SK-N-SH (cell line): ENCODE results near the gene ZSCAN25. TPM values are rescaled to one million over a fixed set of nuclear protein-coding genes. Genes with fewer than 3 reads are reported as not detected.

Experiments used
- CTCF ChIA-PET: fragments of 300-600, 350-600 bp; formaldehyde crosslinking; extraction: SDS; loops from one replicate; lab custom pipeline; 2021; lab: Yijun Ruan, JAX
- POLR2A ChIA-PET: fragments of 350-600 bp; sonication (Branson Sonifier 250); formaldehyde crosslinking; extraction: SDS; loops from one replicate; lab custom pipeline; 2020; ENCODE audit warnings: antibody characterized with exemption, inconsistent platforms; lab: Yijun Ruan, JAX
- DNase-seq: peaks from one replicate; pipeline ENCODE4 v3.0.0; 2012
- H2AFZ ChIP-seq: fragments of 200-600 bp; sonication (generic); 2 replicates; pipeline ENCODE4 v1.8.1; 2016; ENCODE audit warnings: antibody characterized with exemption, mild to moderate bottlenecking, low read depth
- H3F3A ChIP-seq: fragments of 200-600 bp; sonication (generic); replicated peaks from 2 replicates; pipeline ENCODE3; 2016; ENCODE audit warnings: antibody characterized with exemption, mild to moderate bottlenecking; ENCODE audit not compliant: insufficient read depth
- H3K27ac ChIP-seq, 2 experiments: fragments of 200-500 bp in 1 of 2; fragments of 200-600 bp in 1 of 2; sonication (Bioruptor generic) in 1 of 2; sonication (generic), shearing (Covaris generic) in 1 of 2; 2 replicates each; pipeline versions ENCODE4 v1.5.1 to v1.6.1; 2014 to 2016; ENCODE audit warnings: low read depth in 2 of 2, inconsistent platforms in 1 of 2, low read length in 1 of 2, mild to moderate bottlenecking in 1 of 2, mixed read lengths in 1 of 2
- H3K27me3 ChIP-seq: fragments of 200-600 bp; sonication (generic), shearing (Covaris generic); 2 replicates; pipeline ENCODE4 v1.6.1; 2016; ENCODE audit warnings: mixed run types; ENCODE audit not compliant: insufficient read depth
- H3K36me3 ChIP-seq, 2 experiments: fragments of 200-500 bp in 1 of 2; fragments of 200-600 bp in 1 of 2; sonication (Bioruptor generic) in 1 of 2; sonication (generic) in 1 of 2; replicated peaks in 1 of 2; 2 replicates each; pipeline versions ENCODE3 to v1.5.1; 2014 to 2016; ENCODE audit warnings: low read length in 1 of 2, mild to moderate bottlenecking in 1 of 2; ENCODE audit not compliant: insufficient read depth in 2 of 2, control insufficient read depth in 1 of 2
- H3K4me1 ChIP-seq, 2 experiments: fragments of 200-500 bp in 1 of 2; fragments of 200-600 bp in 1 of 2; sonication (Bioruptor generic) in 1 of 2; sonication (generic), shearing (Covaris generic) in 1 of 2; 2 replicates each; pipeline versions ENCODE4 v1.5.1 to v1.6.1; 2014 to 2016; ENCODE audit warnings: low read depth in 1 of 2, low read length in 1 of 2, mixed run types in 1 of 2; ENCODE audit not compliant: insufficient read depth in 2 of 2, control insufficient read depth in 1 of 2
- H3K4me2 ChIP-seq: fragments of 200-600 bp; sonication (generic), shearing (Covaris generic); 2 replicates; pipeline ENCODE4 v1.6.1; 2017; ENCODE audit warnings: mixed run types
- H3K4me3 ChIP-seq, 2 experiments: fragments of 200-500 bp in 1 of 2; fragments of 200-600 bp in 1 of 2; sonication (Bioruptor generic) in 1 of 2; sonication (generic), shearing (Covaris generic) in 1 of 2; 2 replicates each; pipeline versions ENCODE4 v1.5.1 to v1.8.1; 2014 to 2016; ENCODE audit warnings: low read depth in 2 of 2, inconsistent platforms in 1 of 2, low read length in 1 of 2, mild to moderate bottlenecking in 1 of 2, mixed read lengths in 1 of 2, moderate library complexity in 1 of 2
- H3K79me2 ChIP-seq: fragments of 200-600 bp; sonication (generic); 2 replicates; pipeline ENCODE4 v1.8.1; 2017; ENCODE audit warnings: mild to moderate bottlenecking; ENCODE audit not compliant: insufficient read depth
- H3K9ac ChIP-seq: fragments of 200-600 bp; sonication (generic); 2 replicates; pipeline ENCODE4 v1.6.1; 2017; ENCODE audit warnings: mixed run types
- H3K9me2 ChIP-seq: fragments of 200-600 bp; sonication (generic); 2 replicates; pipeline ENCODE4 v1.6.1; 2017; ENCODE audit warnings: mixed run types
- H3K9me3 ChIP-seq: fragments of 200-600 bp; sonication (generic); 2 replicates; pipeline ENCODE4 v1.6.1; 2017; ENCODE audit warnings: mixed run types, mild to moderate bottlenecking, moderate library complexity
- H4K20me1 ChIP-seq: fragments of 200-600 bp; sonication (generic); 2 replicates; pipeline ENCODE4 v1.6.1; 2017; ENCODE audit warnings: mild to moderate bottlenecking, mixed run types; ENCODE audit not compliant: insufficient read depth
- ELF1 ChIP-seq: IDR thresholded peaks from 2 replicates; pipeline ENCODE4 v1.4.0; 2012
- EZH2phosphoT487 ChIP-seq: fragments of 200-600 bp; sonication (generic); IDR thresholded peaks from 2 replicates; pipeline ENCODE4 v1.6.1; 2017; ENCODE audit warnings: low read depth, mixed run types, mild to moderate bottlenecking, antibody characterized with exemption, moderate library complexity, borderline replicate concordance
- FOXJ3 ChIP-seq: sonication (generic); formaldehyde crosslinking; IDR thresholded peaks from 2 replicates; pipeline ENCODE4 v1.5.1; 2020; ENCODE audit warnings: mild to moderate bottlenecking, missing genetic modification reagents
- FOXM1 ChIP-seq: IDR thresholded peaks from 2 replicates; pipeline ENCODE4 v1.4.0; 2012; ENCODE audit warnings: low read depth, mild to moderate bottlenecking
- GATA2 ChIP-seq: sonication (generic); formaldehyde crosslinking; IDR thresholded peaks from 2 replicates; pipeline ENCODE4 v1.5.0; 2020; ENCODE audit warnings: mild to moderate bottlenecking, missing genetic modification reagents
- MAX ChIP-seq: IDR thresholded peaks from 2 replicates; pipeline ENCODE4 v1.4.0; 2012; ENCODE audit warnings: low read depth
- MEF2A ChIP-seq: IDR thresholded peaks from 2 replicates; pipeline ENCODE4 v1.4.0; 2012; ENCODE audit warnings: low read depth, borderline replicate concordance
- MXI1 ChIP-seq: IDR thresholded peaks from 2 replicates; pipeline ENCODE4 v1.6.1; 2012; ENCODE audit warnings: mild to moderate bottlenecking, low read depth, low read length, improper control_type of control experiment
- NFIC ChIP-seq: IDR thresholded peaks from 2 replicates; pipeline ENCODE4 v1.4.0; 2012; ENCODE audit warnings: borderline replicate concordance
- RAD21 ChIP-seq: IDR thresholded peaks from 2 replicates; pipeline ENCODE4 v1.6.1; 2012; ENCODE audit warnings: mild to moderate bottlenecking, low read length
- RCOR1 ChIP-seq: fragments of 150-350 bp; IDR thresholded peaks from 2 replicates; pipeline ENCODE4 v1.6.1; 2017; ENCODE audit warnings: antibody characterized with exemption, low read length
- REST ChIP-seq: IDR thresholded peaks from 2 replicates; pipeline ENCODE4 v1.6.1; 2012; ENCODE audit warnings: mild to moderate bottlenecking, low read depth, low read length, moderate library complexity
- RFX5 ChIP-seq: IDR thresholded peaks from 2 replicates; pipeline ENCODE4 v1.6.1; 2012; ENCODE audit warnings: mild to moderate bottlenecking, improper control_type of control experiment, low read length
- SIN3A ChIP-seq: IDR thresholded peaks from 2 replicates; pipeline ENCODE4 v1.6.1; 2012; ENCODE audit warnings: low read depth, mild to moderate bottlenecking, low read length, moderate library complexity, borderline replicate concordance
- YY1 ChIP-seq: IDR thresholded peaks from 2 replicates; pipeline ENCODE4 v1.4.0; 2012; ENCODE audit warnings: low read depth, mild to moderate bottlenecking
- WGBS: methylation state at CpG from one replicate; pipeline ENCODE4 v1.1.6; 2017; ENCODE audit warnings: low lambda C conversion rate; 5-methylcytosine and 5-hydroxymethylcytosine counted together
- polyA plus RNA-seq, 3 experiments: library from polyadenylated mRNA; depleted of rRNA; stranded (reverse); fragments of >200 nt; gene quantifications; 2 replicates each; pipeline ENCODE4 v1.2.3, GENCODE V29; 2012
- TF ChIP-seq, protein P1 (sequence below): fragments of 150-350 bp; IDR thresholded peaks from 2 replicates; pipeline ENCODE4 v1.6.1; 2017; ENCODE audit warnings: antibody characterized with exemption, low read length, low read depth, borderline replicate concordance
- TF ChIP-seq, protein P2 (sequence below): IDR thresholded peaks from 2 replicates; pipeline ENCODE4 v1.4.0; 2012; ENCODE audit warnings: low read depth, borderline replicate concordance
- TF ChIP-seq, protein P3 (sequence below): IDR thresholded peaks from 2 replicates; pipeline ENCODE4; 2012

ZSCAN25 gene
- polyA plus RNA-seq, 1 of the 3 experiments (the other 2 are of a cell fraction): 14.9 TPM

DNA sequence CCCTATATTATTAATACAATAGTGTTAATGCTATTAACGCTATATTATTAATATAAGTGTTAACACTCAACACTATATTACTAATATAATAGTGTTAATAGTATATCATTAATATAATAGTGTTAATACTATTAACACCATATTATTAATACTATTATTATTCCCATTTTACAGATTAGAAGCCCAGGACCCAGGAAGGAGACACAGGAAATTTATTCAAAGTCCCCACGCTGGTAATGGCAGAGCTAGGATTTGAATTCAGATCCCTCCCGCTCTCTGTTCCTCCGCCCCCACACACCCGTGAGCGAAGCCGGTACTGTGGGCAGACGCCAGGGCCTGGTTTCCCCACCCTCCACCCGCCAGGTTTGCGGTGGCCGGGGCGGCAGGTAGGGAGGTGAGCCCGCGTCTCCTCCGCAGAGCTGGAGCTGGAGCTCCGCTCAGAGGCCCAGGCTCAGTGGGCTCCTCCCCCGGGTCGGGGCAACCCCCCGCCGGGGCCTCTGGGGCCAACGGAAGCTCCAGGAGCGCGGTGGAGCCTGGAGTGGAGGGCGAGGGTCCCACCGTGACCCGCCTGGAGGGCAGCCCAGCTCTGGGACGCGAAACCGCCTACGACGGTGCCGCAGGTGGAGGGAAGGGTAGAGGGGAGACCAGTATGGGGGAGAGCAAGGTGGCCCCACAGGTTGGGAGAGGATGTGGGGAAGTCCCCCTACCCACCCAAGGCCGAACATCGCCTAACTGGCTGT, 18.8 kb upstream of the ZSCAN25 start, which contains the start of gene TMEM225B:
Gene TMEM225B, plus strand, starts transcription at position 506 of the 740 bp plus-strand sequence. CDS start 6,122 bp downstream, outside the sequence.
- CTCF ChIA-PET: interaction anchor here (1.9 kb wide), 1 partner anchor 18 kb away, joined by 5 read pairs; no protein-coding TSS in a partner anchor
- H3K27ac ChIP-seq: no peak within 1 kb of the TSS
- no peaks in the 10 kb centered on the region; a peak in 1 of 4 replicates for H3K4me1 ChIP-seq
- H3K9ac ChIP-seq: no peak within 1 kb of the TSS
- POLR2A ChIA-PET: no interaction called here
- 94% methylated on average over 34 of the region's 34 CpGs for WGBS
- no peaks in the 10 kb centered on the region for H3K9me2 ChIP-seq
- H3K4me2 ChIP-seq: no peak within 1 kb of the TSS
- no peaks in the 10 kb centered on the region for H3K9me3 ChIP-seq
- DNase-seq: peak; percentile 44
- TF ChIP-seq EZH2phosphoT487 (no peak), GATA2 (CRISPR knock-in tag) (no peak), MXI1 (no peak), RAD21 (no peak), MAX (no peak), NFIC (no peak), FOXM1 (no peak), YY1 (no peak), FOXJ3 (CRISPR knock-in tag) (no peak), SIN3A (no peak), MEF2A (no peak), REST (no peak), RCOR1 (no peak), RFX5 (no peak), ELF1 (no peak)
- TF ChIP-seq, protein P1, sequence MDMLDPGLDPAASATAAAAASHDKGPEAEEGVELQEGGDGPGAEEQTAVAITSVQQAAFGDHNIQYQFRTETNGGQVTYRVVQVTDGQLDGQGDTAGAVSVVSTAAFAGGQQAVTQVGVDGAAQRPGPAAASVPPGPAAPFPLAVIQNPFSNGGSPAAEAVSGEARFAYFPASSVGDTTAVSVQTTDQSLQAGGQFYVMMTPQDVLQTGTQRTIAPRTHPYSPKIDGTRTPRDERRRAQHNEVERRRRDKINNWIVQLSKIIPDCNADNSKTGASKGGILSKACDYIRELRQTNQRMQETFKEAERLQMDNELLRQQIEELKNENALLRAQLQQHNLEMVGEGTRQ: no peak
- TF ChIP-seq, protein P2, sequence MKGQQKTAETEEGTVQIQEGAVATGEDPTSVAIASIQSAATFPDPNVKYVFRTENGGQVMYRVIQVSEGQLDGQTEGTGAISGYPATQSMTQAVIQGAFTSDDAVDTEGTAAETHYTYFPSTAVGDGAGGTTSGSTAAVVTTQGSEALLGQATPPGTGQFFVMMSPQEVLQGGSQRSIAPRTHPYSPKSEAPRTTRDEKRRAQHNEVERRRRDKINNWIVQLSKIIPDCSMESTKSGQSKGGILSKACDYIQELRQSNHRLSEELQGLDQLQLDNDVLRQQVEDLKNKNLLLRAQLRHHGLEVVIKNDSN: no peak
- TF ChIP-seq, protein P3, sequence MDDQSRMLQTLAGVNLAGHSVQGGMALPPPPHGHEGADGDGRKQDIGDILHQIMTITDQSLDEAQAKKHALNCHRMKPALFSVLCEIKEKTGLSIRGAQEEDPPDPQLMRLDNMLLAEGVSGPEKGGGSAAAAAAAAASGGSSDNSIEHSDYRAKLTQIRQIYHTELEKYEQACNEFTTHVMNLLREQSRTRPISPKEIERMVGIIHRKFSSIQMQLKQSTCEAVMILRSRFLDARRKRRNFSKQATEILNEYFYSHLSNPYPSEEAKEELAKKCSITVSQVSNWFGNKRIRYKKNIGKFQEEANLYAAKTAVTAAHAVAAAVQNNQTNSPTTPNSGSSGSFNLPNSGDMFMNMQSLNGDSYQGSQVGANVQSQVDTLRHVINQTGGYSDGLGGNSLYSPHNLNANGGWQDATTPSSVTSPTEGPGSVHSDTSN: no peak
- H3K36me3 ChIP-seq: no peaks in the 10 kb centered on the region
- H3K4me3 ChIP-seq: no peak within 1 kb of the TSS
- no peaks in the 10 kb centered on the region for H3K79me2 ChIP-seq
- no peaks in the 10 kb centered on the region for H3F3A ChIP-seq
- H2AFZ ChIP-seq: no peak within 1 kb of the TSS
- H4K20me1 ChIP-seq: no peaks in the 10 kb centered on the region
- no peaks in the 10 kb centered on the region for H3K27me3 ChIP-seq
